ENCODE measurements around the gene TMTC1. TPM values are rescaled to one million over a fixed set of nuclear protein-coding genes. Genes with fewer than 3 reads are reported as not detected.

TMTC1 gene
- total and polyA plus RNA-seq, 11 donors, result 8.8 to 101 (median 41.4) TPM

DNA sequence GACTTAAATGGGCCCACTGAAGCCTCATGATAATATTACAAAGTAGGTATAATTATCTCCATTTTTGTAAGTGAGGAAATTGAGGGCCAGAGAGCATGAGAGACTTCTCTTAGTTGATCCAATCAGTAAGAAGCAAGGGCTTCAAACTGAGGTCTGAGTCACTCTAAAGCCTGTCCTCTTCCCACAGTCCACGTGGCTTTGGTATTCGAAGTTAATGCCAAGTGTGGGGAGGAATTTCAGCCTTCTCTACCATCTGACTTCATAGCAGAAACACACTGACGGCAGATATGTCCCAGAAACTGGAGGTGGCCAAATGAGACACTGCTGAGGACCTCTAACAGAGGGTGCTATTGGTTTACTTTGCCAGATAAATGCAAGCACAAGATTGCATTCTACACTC, 171.8 kb downstream of the TMTC1 start:
- TF ChIP-seq POLR2A (IDR thresholded peaks at IDR 0.05), result no peak
- TF ChIP-seq, protein P1, sequence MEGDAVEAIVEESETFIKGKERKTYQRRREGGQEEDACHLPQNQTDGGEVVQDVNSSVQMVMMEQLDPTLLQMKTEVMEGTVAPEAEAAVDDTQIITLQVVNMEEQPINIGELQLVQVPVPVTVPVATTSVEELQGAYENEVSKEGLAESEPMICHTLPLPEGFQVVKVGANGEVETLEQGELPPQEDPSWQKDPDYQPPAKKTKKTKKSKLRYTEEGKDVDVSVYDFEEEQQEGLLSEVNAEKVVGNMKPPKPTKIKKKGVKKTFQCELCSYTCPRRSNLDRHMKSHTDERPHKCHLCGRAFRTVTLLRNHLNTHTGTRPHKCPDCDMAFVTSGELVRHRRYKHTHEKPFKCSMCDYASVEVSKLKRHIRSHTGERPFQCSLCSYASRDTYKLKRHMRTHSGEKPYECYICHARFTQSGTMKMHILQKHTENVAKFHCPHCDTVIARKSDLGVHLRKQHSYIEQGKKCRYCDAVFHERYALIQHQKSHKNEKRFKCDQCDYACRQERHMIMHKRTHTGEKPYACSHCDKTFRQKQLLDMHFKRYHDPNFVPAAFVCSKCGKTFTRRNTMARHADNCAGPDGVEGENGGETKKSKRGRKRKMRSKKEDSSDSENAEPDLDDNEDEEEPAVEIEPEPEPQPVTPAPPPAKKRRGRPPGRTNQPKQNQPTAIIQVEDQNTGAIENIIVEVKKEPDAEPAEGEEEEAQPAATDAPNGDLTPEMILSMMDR (IDR thresholded peaks at IDR 0.05), result peak in 2 of 12 donors; percentile 11 to 15
- Histone ChIP-seq H3K4me3 (no peak overlapping the region), H3K36me3 (peaks cover 0 to 12% (median 0%) of the 10 kb centered on the region in 9 donors), H3K27ac (no peak overlapping the region), H3K9me3 (no peaks in the 10 kb centered on the region), H3K27me3 (no peaks in the 10 kb centered on the region), H3K4me1 (peaks cover 0 to 41% (median 19%) of the 10 kb centered on the region in 12 donors)
- DNase-seq (no peak), ATAC-seq (peak; percentile 41 to 80 (median 75))
- 35 to 53% (median 38%) methylated on average over 3 of the region's 3 CpGs for WGBS, 4 donors
- intact Hi-C loops (cut with DNase I), result loop anchor here in 1 of 10 donors (5.0 kb wide), 1 partner anchor 170 kb away; the partner anchor contains the start of gene TMTC1

DNA sequence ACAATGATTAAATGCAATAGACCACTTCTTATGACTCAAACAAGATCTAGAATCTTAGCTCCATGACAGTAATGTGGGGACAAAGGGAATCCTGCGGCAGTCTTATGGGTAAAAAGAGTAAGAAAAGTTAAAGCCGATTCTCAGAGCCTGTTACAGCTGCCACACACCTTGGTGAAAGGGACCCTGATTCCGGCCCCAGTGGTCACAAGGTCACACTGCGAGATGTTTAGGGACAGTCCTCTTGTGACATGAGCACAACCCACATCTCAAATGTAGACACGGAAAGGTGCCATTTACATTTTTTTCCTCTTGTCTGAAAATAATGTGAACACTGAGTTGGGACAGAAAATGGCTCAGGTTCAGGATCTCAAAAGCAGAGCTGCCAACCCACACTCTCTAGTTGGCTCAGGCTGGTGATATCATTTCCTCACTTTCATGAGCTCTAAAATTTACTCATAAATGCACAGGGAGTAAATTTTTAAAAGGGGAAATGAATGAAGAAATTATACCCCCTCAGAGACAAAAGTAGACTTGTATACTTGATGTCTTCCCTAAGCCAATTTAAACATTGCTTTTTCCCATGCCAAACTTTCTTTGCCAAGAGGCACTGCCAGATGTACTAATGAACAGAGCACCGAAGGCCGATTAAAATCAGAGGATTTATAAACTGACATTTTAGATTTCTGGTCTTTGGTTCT, 173.1 kb downstream of the TMTC1 start:
- ATAC-seq (peak in 1 of 4 donors; percentile 26), DNase-seq (no peak)
- Histone ChIP-seq H3K27ac (no peak overlapping the region), H3K4me3 (no peak overlapping the region), H3K9me3 (no peaks in the 10 kb centered on the region), H3K4me1 (peaks cover 0 to 40% (median 19%) of the 10 kb centered on the region in 12 donors), H3K27me3 (no peaks in the 10 kb centered on the region), H3K36me3 (peaks cover 0 to 8% (median 0%) of the 10 kb centered on the region in 9 donors)
- 78 to 86% (median 80%) methylated on average over 7 of the region's 7 CpGs for WGBS, 4 donors
- no peak for TF ChIP-seq POLR2A (IDR thresholded peaks at IDR 0.05)
- TF ChIP-seq, protein P1 (IDR thresholded peaks at IDR 0.05), result no peak
- intact Hi-C loops (cut with DNase I), result loop anchor here in 1 of 10 donors (5.0 kb wide), 1 partner anchor 172 kb away; the partner anchor contains the start of gene TMTC1

DNA sequence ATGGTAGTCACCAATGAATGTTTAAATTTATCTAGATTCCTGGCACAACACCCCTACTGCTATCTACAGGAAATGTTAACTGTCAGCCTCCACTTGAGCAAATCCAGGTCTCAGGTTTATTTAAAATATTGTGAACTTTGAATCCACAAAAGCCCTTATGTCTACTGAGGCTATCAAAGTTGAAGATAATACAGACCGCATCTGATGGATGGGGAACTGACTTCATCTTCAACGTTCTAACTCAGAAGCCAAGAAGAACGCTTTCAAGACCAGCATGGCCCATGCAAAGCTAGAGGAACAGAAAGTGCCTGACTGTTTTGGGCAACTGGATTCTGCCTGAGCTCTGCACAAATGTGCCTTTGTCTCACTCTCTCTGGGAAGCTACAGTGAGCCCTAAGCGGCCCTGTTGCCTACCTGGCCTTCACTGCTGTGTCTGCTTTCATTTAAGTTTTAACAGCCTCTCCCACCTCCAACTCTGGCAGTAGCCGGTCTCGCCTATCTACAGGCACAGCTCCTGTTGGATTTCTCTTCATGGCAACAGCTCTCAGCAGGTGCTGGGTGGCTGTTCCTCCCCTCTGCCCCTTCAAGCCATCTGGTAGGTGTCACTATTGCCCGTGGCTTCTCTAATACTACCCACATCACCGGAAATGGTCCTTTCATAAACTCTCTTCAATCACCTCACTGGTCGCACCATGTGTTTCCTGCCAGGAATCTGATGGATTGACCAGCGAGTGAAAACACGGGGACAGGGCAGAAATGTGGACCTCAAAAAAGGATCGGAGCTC, 174.1 kb downstream of the TMTC1 start:
- H3K4me1 ChIP-seq, result peaks cover 0 to 40% (median 19%) of the 10 kb centered on the region in 12 donors
- DNase-seq, result no peak
- ATAC-seq, result peak in 3 of 4 donors; percentile 21 to 67 (median 55)
- no peaks in the 10 kb centered on the region for H3K9me3 ChIP-seq
- peak overlapping the region in 2 of 12 donors; percentile 8 to 32 for H3K27ac ChIP-seq
- peaks cover 0 to 8% (median 0%) of the 10 kb centered on the region in 9 donors for H3K36me3 ChIP-seq
- H3K4me3 ChIP-seq, result no peak overlapping the region
- TF ChIP-seq POLR2A (IDR thresholded peaks at IDR 0.05), result no peak
- TF ChIP-seq, protein P1 (IDR thresholded peaks at IDR 0.05), result no peak
- no peaks in the 10 kb centered on the region for H3K27me3 ChIP-seq
- intact Hi-C loops (cut with DNase I), result loop anchor here in 2 of 10 donors (5.0 to 10.0 kb wide), 2 partner anchors 173 to 275 kb away; partner anchors contain the start of gene TMTC1 (in 1 of the 2)
- WGBS, 4 donors, result 55 to 68% (median 67%) methylated on average over 11 to 12 of the region's 12 CpGs

DNA sequence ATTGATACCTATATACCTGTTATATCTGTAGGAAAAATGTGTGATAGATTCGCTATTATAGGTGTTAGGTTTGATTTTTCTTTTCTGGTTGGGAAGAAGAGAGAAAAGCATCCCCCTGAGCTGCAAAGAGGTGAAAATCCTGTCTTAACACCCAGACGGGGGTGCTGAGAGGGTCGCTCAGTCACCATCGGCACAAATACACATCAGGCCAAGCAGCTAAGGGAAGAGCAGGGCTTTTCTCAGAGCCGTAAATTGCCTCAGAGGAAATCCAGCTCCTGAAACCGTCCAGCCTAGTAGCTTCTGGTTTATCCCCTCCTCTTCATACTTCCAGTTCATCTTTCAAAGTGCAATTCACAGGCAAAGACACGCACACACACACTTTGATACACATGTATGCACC, 175.2 kb downstream of the TMTC1 start:
- H3K4me1 ChIP-seq, result peaks cover 0 to 40% (median 19%) of the 10 kb centered on the region in 12 donors
- H3K36me3 ChIP-seq, result peaks cover 0 to 17% (median 5%) of the 10 kb centered on the region in 9 donors
- ATAC-seq (no peak), DNase-seq (no peak)
- no peaks in the 10 kb centered on the region for H3K9me3 ChIP-seq
- H3K4me3 ChIP-seq, result no peak overlapping the region
- no peaks in the 10 kb centered on the region for H3K27me3 ChIP-seq
- TF ChIP-seq, protein P1 (IDR thresholded peaks at IDR 0.05), result no peak
- TF ChIP-seq POLR2A (IDR thresholded peaks at IDR 0.05), result no peak
- intact Hi-C loops (cut with DNase I), result loop anchor here in 1 of 10 donors (10.0 kb wide), 1 partner anchor 276 kb away; no protein-coding TSS in a partner anchor
- WGBS, 4 donors, result 75 to 83% (median 78%) methylated on average over 7 of the region's 7 CpGs
- peak overlapping the region in 1 of 12 donors; percentile 3 for H3K27ac ChIP-seq

Data from heart left ventricle (tissue), 16 donors.